ENCODE measurements around the gene GDPD5.

DNA sequence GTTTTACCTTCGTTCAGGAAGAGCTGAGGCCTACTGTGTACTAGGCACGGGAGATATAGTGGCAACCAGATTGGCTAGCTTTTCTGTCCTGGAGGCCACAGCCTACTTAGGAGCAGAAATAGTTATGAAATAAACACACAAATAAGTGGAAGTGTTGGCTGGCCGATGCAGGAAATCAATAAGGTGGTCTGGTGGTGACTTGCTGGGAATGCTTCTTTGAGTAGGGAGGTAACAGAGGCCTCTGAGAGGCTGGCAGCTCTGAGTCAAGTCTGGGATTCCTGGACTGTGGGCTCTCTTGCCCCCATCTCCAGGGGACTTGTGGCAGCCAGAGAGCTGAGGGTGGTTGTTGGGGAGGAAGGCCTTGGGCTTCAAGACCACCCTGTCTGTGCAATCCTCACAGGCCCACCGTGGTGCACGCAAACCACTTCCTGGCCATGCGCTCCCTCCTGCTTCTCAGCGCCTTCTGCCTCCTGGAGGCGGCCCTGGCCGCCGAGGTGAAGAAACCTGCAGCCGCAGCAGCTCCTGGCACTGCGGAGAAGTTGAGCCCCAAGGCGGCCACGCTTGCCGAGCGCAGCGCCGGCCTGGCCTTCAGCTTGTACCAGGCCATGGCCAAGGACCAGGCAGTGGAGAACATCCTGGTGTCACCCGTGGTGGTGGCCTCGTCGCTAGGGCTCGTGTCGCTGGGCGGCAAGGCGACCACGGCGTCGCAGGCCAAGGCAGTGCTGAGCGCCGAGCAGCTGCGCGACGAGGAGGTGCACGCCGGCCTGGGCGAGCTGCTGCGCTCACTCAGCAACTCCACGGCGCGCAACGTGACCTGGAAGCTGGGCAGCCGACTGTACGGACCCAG is 40.4 kb upstream of the GDPD5 start:
- TF ChIP-seq CTCF (IDR thresholded peaks at IDR 0.05; ENCODE audit: borderline replicate concordance, extremely low read depth, low read length, poor library complexity, severe bottlenecking) (no peak), EZH2 (IDR thresholded peaks at IDR 0.05; ENCODE audit: borderline replicate concordance, low read depth, low read length, severe bottlenecking) (no peak)
